GM19452 (cell line): ENCODE results near the gene GNS.

ENCODE experiments used
- ATAC-seq: cut with Tn5 transposase; IDR thresholded peaks from one replicate; pipeline ENCODE4 v1.9.1; 2021; ENCODE audit not compliant: unreplicated experiment

GNS gene

GRCh38 chr12:64759035-64759894 lies at the start of gene GNS:
GNS (minus strand) TSS chr12:64759406; CDS start chr12:64759276, 130 bp downstream.
- peak; percentile 83 for ATAC-seq

DNA sequence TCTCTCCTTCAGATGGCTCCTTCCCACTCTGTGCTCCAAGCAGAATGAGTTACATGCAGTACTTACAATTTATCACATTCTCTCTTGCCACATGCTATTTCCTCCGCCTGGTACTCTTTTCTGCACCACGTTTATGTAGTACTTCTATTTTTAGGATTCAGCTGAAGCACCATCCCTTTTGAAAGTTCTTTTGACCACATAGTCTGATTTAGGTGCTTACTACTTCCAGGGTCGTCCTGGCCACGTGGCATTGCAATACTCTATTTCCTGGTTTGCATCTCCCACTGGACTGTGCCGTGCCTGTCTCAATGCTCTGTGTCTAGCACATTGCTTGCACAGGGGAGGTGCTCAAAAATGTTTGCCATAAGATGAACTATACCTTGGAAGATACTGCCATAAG lies 48.9 kb upstream of the GNS start:
- no peak for ATAC-seq

DNA sequence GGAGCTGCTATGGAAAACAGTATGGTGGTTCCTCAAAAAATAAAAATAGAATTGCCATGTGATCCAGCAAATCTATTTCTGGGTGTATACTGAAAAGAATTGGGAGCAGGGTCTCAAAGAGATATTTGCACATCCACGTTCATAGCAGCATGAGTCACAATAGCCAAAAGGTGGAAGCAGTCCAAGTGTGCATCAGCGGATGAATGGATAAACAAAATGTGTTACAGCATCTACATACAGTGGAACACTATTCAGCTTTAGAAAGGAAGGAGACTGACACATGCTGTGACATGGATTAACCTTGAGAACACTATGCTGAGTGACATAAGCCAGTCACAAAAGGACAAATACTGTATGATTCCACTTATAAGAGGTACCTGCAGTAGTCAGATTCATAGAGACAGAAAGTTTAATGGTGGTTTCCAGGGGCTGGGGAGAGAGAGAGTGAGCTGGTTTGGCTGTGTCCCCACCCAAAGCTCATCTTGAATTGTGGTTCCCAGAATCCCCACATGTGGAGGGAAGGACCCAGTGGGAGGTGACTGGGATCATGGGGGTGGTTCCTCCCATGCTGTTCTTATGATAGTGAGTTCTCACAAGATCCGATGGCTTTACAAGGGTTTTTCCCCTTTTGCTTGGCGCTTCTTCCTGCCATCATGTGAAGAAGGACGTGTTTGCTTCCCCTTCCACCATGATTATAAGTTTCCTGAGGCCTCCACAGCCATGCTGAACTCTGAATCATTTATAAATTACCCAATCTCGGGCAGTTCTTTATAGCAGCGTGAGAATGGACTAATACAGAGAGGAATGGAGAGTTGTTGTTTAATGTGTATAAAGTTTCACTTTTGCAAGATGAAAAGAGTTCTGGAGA lies 47.6 kb upstream of the GNS start:
- ATAC-seq = no peak

- ATAC-seq = no peak
These were observed 47.0 kb upstream of the GNS start for GRCh38 chr12:64806173-64806572.

GRCh38 chr12:64802180-64802775 lies 43.1 kb upstream of the GNS start:
- peak; percentile 65 for ATAC-seq

DNA sequence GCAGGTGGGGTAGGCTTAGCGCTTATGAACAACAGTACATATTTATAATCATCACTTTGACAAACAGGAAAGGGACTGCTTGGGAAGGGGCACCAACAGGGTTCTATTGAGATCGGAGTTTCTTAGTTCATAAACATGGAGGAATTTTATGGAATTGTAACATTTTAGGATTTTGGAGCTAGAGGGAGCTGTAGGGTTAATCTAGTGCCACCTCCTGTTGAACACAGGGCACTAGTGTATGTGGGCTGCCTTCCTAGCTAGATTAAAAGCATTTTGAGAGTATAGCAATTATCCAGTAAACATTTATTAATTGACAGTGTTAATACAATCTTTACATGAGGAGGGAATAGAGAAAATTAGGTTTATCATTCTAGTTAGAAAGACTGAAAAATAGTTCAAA lies 42.2 kb upstream of the GNS start:
- ATAC-seq = no peak

DNA sequence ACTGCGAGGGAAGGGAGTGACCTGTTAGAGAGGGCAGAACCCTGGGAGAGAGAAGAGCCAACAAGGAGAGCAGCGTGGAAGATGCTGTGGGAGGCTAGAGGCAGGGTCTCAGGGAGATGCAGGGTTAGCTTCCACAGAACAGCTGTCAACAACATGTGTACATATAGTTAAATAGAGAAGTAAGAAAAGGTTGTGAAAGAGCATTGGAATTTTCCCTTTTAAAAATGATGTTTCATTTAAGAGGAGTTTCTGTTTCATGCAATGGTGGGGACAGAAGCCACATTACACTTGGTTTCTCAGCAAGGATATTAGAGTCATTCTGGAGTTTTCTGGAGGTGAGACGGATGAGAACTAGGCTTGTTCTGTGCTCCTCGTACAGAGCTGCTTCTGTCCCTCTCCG lies 41.4 kb upstream of the GNS start:
- ATAC-seq = no peak

DNA sequence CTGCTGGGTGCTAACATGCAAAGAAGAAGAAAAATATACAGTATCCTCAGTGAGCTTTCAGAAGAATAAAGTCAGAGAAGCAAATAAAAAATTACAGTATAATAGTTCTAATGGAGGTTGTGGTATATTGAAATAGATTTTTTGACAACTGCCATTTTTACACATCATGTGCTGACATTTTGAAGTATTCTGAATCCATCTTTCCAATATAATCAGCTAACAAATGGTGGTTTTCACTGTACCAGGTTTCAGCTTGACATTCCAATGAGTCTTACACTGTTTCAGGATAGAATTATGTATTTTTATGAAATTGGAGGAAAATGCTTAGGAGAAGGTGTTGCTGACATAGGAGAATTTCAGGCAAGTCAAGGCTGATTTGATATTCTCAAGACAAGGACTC lies 39.0 kb upstream of the GNS start:
- ATAC-seq = no peak

- no peak for ATAC-seq
These were observed 38.0 kb upstream of the GNS start for GRCh38 chr12:64797156-64797555.

GRCh38 chr12:64796205-64796845 lies 37.1 kb upstream of the GNS start:
- no peak for ATAC-seq

GRCh38 chr12:64794305-64794704 lies 35.1 kb upstream of the GNS start:
- ATAC-seq = no peak

- no peak for ATAC-seq
These were observed 34.4 kb upstream of the GNS start for GRCh38 chr12:64793610-64794009.

DNA sequence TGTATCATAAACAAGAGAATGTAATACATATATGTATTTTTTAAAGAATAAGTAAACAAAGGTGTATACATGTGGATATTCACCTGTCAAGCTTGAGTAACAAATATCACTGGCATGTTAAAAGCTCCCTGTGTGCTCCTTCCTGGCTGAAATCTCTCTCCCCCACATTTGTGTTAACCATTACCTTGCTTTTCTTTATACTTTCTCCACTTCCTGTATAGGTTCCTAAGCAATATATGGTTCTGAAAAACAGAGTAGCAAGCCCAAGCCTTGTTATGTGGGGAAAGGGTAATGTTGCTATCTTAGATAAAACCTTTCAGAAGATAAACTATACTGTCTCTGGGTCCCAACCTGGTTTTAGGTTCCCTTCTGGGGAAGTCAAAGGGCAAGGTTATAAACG lies 32.9 kb upstream of the GNS start:
- ATAC-seq = no peak

DNA sequence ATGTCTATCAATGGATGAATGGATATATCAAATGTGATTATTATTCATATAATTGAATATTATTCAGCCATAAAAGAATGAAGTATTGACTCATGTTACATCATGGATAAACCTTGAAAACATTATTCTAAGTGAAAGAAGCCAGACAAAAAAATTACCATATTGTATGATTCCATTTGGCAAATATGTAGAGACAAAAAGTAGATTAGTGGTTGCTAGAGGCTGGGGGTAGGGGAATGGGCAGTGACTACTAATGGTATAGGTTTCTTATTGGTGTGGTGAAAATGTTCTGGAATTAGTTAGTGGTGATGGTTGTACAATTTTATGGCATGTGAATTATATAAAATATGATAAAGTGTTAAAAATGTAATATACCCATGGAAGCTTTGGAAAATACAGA lies 31.8 kb upstream of the GNS start:
- ATAC-seq = no peak

DNA sequence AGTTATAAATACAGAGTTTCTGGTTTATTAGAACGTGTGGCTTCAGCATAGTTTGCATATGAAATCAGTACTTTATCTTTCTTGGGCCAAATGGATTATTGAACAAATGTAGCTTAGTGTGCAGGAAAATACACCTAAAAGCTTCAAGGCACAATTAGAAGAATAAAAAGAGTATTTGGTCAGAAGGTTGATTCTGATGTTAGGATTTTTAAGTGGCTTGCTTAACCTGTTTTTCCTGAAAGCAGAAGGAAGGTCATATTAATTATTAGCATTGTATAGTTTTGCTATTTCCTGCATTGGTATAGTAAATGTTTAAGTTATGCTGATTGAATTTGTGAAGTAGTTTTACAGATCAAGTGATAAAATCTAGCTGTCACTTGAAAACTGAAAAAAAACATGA lies 31.0 kb upstream of the GNS start:
- no peak for ATAC-seq

DNA sequence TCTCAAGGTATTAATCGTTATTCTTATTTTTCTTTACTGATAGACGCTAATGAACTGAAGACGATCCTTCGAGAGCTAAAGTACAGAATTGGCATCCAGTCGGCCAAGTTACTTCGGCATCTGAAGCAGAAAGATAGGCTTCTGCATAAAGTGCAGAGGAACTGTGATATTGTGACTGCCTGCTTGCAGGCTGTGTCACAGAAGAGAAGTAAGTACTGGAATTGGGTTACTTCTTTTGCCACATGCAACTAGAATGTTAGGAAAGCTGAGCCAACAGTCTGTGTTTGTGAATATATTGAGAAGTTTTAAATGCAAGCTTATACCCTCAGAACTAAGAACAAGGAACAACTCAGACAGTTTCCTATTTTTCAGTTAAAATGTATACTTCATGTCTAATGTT lies 26.6 kb upstream of the GNS start:
- ATAC-seq = no peak

DNA sequence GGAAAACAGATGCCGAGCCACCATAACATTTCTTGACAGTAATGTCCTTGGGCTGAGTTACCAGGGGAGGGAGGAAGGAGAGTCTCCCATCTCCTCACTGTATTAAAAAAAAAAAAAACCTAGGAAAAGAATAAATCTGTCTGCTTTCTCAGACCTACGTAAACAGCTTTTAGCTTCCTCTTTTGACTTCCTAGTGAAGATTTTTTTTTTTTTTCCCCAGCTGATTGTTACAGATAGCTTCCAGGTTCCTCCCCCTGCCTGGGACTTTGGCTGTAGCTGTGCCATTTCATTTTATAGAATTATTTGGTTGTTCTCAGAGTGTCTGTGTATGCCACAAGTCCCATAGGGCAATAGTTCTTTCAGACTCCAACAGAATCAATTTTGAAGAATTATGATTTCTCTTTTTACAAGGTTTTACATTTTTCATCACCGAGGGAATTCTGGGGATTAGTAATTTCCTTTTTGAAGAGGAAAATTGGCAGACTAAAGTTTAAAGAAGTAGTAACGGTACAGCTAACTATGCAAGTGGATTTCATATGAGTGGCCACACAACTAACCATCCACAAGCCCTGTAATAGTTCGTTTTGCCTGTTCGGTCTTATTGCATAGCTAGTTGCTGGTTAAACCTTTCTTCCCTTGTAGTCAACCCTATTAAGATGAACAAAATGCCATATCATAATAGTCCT lies 23.1 kb upstream of the GNS start:
- ATAC-seq = no peak

- ATAC-seq = peak; percentile 14
These were observed 22.3 kb upstream of the GNS start for GRCh38 chr12:64781280-64782190.

- peak; percentile 52 for ATAC-seq
These were observed 21.5 kb upstream of the GNS start for GRCh38 chr12:64780531-64781279.
